Stimulated activated CD4-positive, alpha-beta T cell treated with anti-CD3 and anti-CD28 coated beads, Interleukin-1b, Interleukin-23, amount 100 ng/mL, for 4 hours (primary cell): ENCODE results near the gene CA4.
"Not testable (repeated sequence)": the region's sequence is repeated elsewhere in the genome, so short reads cannot be mapped to it uniquely, and the experiment has no call there.

Experiments used
- DNase-seq, 2 donors: peaks; one replicate each; pipeline ENCODE4 v3.0.0-alpha.2; 2020; ENCODE audit warnings: low read depth in 2 of 2

CA4 gene

GRCh38 chr17:60149691-60150582 is at the start of gene CA4:
Gene CA4, plus strand, starts transcription at chr17:60149973. Its CDS starts 62 bp downstream, at chr17:60150035.
- DNase-seq, result no peak

- DNase-seq, result not testable (repeated sequence)
Observed at GRCh38 chr17:60100577-60100976, 49.2 kb upstream of the CA4 start.

- DNase-seq, result not testable (repeated sequence)
Observed at GRCh38 chr17:60102015-60102631, 47.6 kb upstream of the CA4 start.

- DNase-seq, result peak in 1 of 2 donors; percentile 21
Observed at GRCh38 chr17:60102632-60103096, 47.1 kb upstream of the CA4 start.

- no peak for DNase-seq
Observed at GRCh38 chr17:60103957-60104356, 45.8 kb upstream of the CA4 start.

- no peak for DNase-seq
Observed at GRCh38 chr17:60106340-60107059, 43.3 kb upstream of the CA4 start.

- no peak for DNase-seq
Observed at GRCh38 chr17:60107526-60108257, 42.1 kb upstream of the CA4 start.

- not testable (repeated sequence) for DNase-seq
Observed at GRCh38 chr17:60108309-60108708, 41.5 kb upstream of the CA4 start.

GRCh38 chr17:60108712-60109111 is 41.1 kb upstream of the CA4 start:
- DNase-seq, result no peak

- no peak for DNase-seq
Observed at GRCh38 chr17:60109161-60109560, 40.6 kb upstream of the CA4 start.

- DNase-seq, result no peak
Observed at GRCh38 chr17:60110586-60110985, 39.2 kb upstream of the CA4 start.

- not testable (repeated sequence) for DNase-seq
Observed at GRCh38 chr17:60111661-60112060, 38.1 kb upstream of the CA4 start.

- not testable (repeated sequence) for DNase-seq
Observed at GRCh38 chr17:60115364-60115763, 34.4 kb upstream of the CA4 start.

- not testable (repeated sequence) for DNase-seq
Observed at GRCh38 chr17:60116196-60116595, 33.6 kb upstream of the CA4 start.

GRCh38 chr17:60119162-60119561 is 30.6 kb upstream of the CA4 start:
- DNase-seq, result not testable (repeated sequence)

- DNase-seq, result not testable (repeated sequence)
Observed at GRCh38 chr17:60119807-60120748, 29.7 kb upstream of the CA4 start.

- no peak for DNase-seq
Observed at GRCh38 chr17:60127068-60128064, 22.4 kb upstream of the CA4 start.

GRCh38 chr17:60128171-60128859 is 21.5 kb upstream of the CA4 start:
- DNase-seq, result no peak

- DNase-seq, result no peak
Observed at GRCh38 chr17:60129164-60129563, 20.6 kb upstream of the CA4 start.
